IMR-90 (cell line): ENCODE data around the gene DRAXIN. TPM values are rescaled to one million over a fixed set of nuclear protein-coding genes. Genes with fewer than 3 reads are reported as not detected.
A peak's percentile ranks its signal among the peaks of the same experiment; 100 is the strongest.

Experiments used
- ATAC-seq: fragments of 200-7000 bp; cut with Tn5 transposase; 2 replicates; pipeline ENCODE4 v1.9.1; 2020; ENCODE audit warnings: low read depth, mild to moderate bottlenecking, moderate library complexity
- BruUV-seq: library from RNA; stranded (reverse); fragments of 400-500 nt; replicated peaks from 2 replicates; lab custom pipeline; 2021; lab: Mats Ljungman, UMichigan
- CTCF ChIA-PET: fragments of 300-600 bp; formaldehyde crosslinking; extraction: SDS; loops from one replicate; lab custom pipeline; 2021; ENCODE audit warnings: antibody characterized with exemption; lab: Yijun Ruan, JAX
- POLR2A ChIA-PET: fragments of 300-600 bp; sonication (Branson Sonifier 250); formaldehyde crosslinking; loops from one replicate; lab custom pipeline; 2022; ENCODE audit warnings: antibody characterized with exemption; ENCODE audit not compliant: unreplicated experiment; lab: Charles Lee
- DNase-seq: peaks from one replicate; pipeline ENCODE4 v3.0.0; 2013
- H2AFZ ChIP-seq: replicated peaks from 2 replicates; pipeline ENCODE3; 2013; ENCODE audit warnings: low read length, mild to moderate bottlenecking; ENCODE audit not compliant: poor library complexity
- H2AK5ac ChIP-seq: 2 replicates; pipeline ENCODE4 v1.6.1; 2013; ENCODE audit warnings: low read depth, low read length, inconsistent platforms
- H2AK9ac ChIP-seq: replicated peaks from 2 replicates; pipeline ENCODE3; 2013; ENCODE audit warnings: mild to moderate bottlenecking, low read depth, low read length, moderate library complexity; ENCODE audit not compliant: poor library complexity
- H2BK120ac ChIP-seq: 2 replicates; pipeline ENCODE4 v1.6.1; 2013; ENCODE audit warnings: low read depth, low read length, inconsistent platforms
- H2BK15ac ChIP-seq: 3 replicates; pipeline ENCODE4 v1.6.1; 2013; ENCODE audit warnings: low read depth, low read length, inconsistent platforms
- H2BK20ac ChIP-seq: 2 replicates; pipeline ENCODE4 v1.6.1; 2013; ENCODE audit warnings: low read depth, mild to moderate bottlenecking, inconsistent platforms, low read length, moderate library complexity
- H2BK5ac ChIP-seq: 2 replicates; pipeline ENCODE4 v1.6.1; 2013; ENCODE audit warnings: mild to moderate bottlenecking, low read depth, low read length, inconsistent platforms; ENCODE audit not compliant: poor library complexity, severe bottlenecking
- H3K14ac ChIP-seq: replicated peaks from 2 replicates; pipeline ENCODE4 v1.6.1; 2013; ENCODE audit warnings: low read depth, low read length, inconsistent platforms
- H3K18ac ChIP-seq: 2 replicates; pipeline ENCODE4 v1.6.1; 2013; ENCODE audit warnings: low read depth, low read length, control low read depth
- H3K23ac ChIP-seq: 2 replicates; pipeline ENCODE4 v1.6.1; 2013; ENCODE audit warnings: low read depth, low read length, inconsistent platforms
- H3K27ac ChIP-seq: 2 replicates; pipeline ENCODE4 v1.5.1; 2013; ENCODE audit warnings: mild to moderate bottlenecking, control low read depth, low read length; ENCODE audit not compliant: insufficient read depth
- H3K27me3 ChIP-seq: 2 replicates; pipeline ENCODE4 v1.6.1; 2013; ENCODE audit warnings: low read length; ENCODE audit not compliant: control insufficient read depth, insufficient read depth
- H3K36me3 ChIP-seq: 2 replicates; pipeline ENCODE4 v1.6.1; 2013; ENCODE audit warnings: low read length, mixed read lengths; ENCODE audit not compliant: control insufficient read depth, insufficient read depth
- H3K4ac ChIP-seq: 2 replicates; pipeline ENCODE4 v1.6.1; 2013; ENCODE audit warnings: low read depth, low read length, inconsistent platforms
- H3K4me1 ChIP-seq: 2 replicates; pipeline ENCODE4 v1.6.1; 2013; ENCODE audit warnings: low read length, mixed read lengths; ENCODE audit not compliant: control insufficient read depth, insufficient read depth
- H3K4me2 ChIP-seq: 2 replicates; pipeline ENCODE4 v1.6.1; 2013; ENCODE audit warnings: low read depth, mild to moderate bottlenecking, control low read depth, low read length, moderate library complexity
- H3K4me3 ChIP-seq: 2 replicates; pipeline ENCODE4 v1.5.1; 2013; ENCODE audit warnings: low read depth, mild to moderate bottlenecking, control low read depth, low read length, moderate library complexity; ENCODE audit not compliant: insufficient read depth
- H3K56ac ChIP-seq: 2 replicates; pipeline ENCODE4 v1.6.1; 2013; ENCODE audit warnings: low read length, inconsistent platforms; ENCODE audit not compliant: insufficient read depth; ENCODE audit errors: extremely low read depth
- H3K79me1 ChIP-seq, 2 experiments: 2 replicates each; pipeline ENCODE4 v1.6.1; 2013; ENCODE audit warnings: low read length in 2 of 2, inconsistent platforms in 1 of 2, low read depth in 1 of 2
- H3K9ac ChIP-seq: 2 replicates; pipeline ENCODE4 v1.6.1; 2013; ENCODE audit warnings: low read depth, low read length, control low read depth
- H3K9me1 ChIP-seq: 2 replicates; pipeline ENCODE4 v1.6.1; 2013; ENCODE audit warnings: low read length, inconsistent platforms; ENCODE audit not compliant: insufficient read depth
- H3K9me3 ChIP-seq: 2 replicates; pipeline ENCODE4 v1.6.1; 2013; ENCODE audit warnings: low read length; ENCODE audit not compliant: control insufficient read depth, insufficient read depth
- H4K20me1 ChIP-seq: 2 replicates; pipeline ENCODE4 v1.6.1; 2013; ENCODE audit warnings: low read length, inconsistent platforms; ENCODE audit not compliant: insufficient read depth
- H4K5ac ChIP-seq: 2 replicates; pipeline ENCODE4 v1.6.1; 2013; ENCODE audit warnings: mild to moderate bottlenecking, low read depth, low read length, control low read depth
- H4K8ac ChIP-seq, 2 experiments: 2 replicates each; pipeline ENCODE4 v1.6.1; 2013; ENCODE audit warnings: low read depth in 2 of 2, low read length in 2 of 2, control low read depth in 1 of 2, inconsistent platforms in 1 of 2
- H4K91ac ChIP-seq: 2 replicates; pipeline ENCODE4 v1.6.1; 2013; ENCODE audit warnings: low read depth, low read length, inconsistent platforms; ENCODE audit not compliant: insufficient read depth
- BHLHE40 ChIP-seq: fragments of 150-350 bp; IDR thresholded peaks from 2 replicates; pipeline ENCODE4 v1.6.1; 2016; ENCODE audit warnings: mild to moderate bottlenecking, low read depth, low read length
- CEBPB ChIP-seq: IDR thresholded peaks from 2 replicates; pipeline ENCODE4 v1.6.1; 2012; ENCODE audit warnings: low read depth, low read length, improper control_type of control experiment
- CHD1 ChIP-seq: IDR thresholded peaks from 2 replicates; pipeline ENCODE4 v1.6.1; 2012; ENCODE audit warnings: low read depth, low read length, improper control_type of control experiment
- CTCF ChIP-seq: conservative IDR thresholded peaks from 2 replicates; pipeline ENCODE4 v1.5.1; 2012; ENCODE audit warnings: mild to moderate bottlenecking, low read depth, low read length, improper control_type of control experiment
- ELK1 ChIP-seq: fragments of 150-350 bp; IDR thresholded peaks from 2 replicates; pipeline ENCODE4 v1.6.1; 2016; ENCODE audit warnings: low read depth, mild to moderate bottlenecking, low read length, moderate library complexity, borderline replicate concordance
- FOS ChIP-seq: fragments of 150-350 bp; IDR thresholded peaks from 2 replicates; pipeline ENCODE4 v1.6.1; 2016; ENCODE audit warnings: low read depth, low read length
- MAFK ChIP-seq: IDR thresholded peaks from 2 replicates; pipeline ENCODE4 v1.6.1; 2012; ENCODE audit warnings: low read depth, low read length, improper control_type of control experiment
- MAZ ChIP-seq: IDR thresholded peaks from 2 replicates; pipeline ENCODE4 v1.6.1; 2012; ENCODE audit warnings: low read depth, mild to moderate bottlenecking, low read length, improper control_type of control experiment, moderate library complexity, borderline replicate concordance
- NFE2L2 ChIP-seq: fragments of 150-350 bp; IDR thresholded peaks from 2 replicates; pipeline ENCODE4 v1.6.1; 2016; ENCODE audit warnings: low read depth, mild to moderate bottlenecking, low read length
- POLR2A ChIP-seq: IDR thresholded peaks from 2 replicates; pipeline ENCODE4 v1.6.1; 2012; ENCODE audit warnings: mild to moderate bottlenecking, low read depth, low read length
- RAD21 ChIP-seq: IDR thresholded peaks from 2 replicates; pipeline ENCODE4 v1.6.1; 2012; ENCODE audit warnings: low read length, improper control_type of control experiment
- RCOR1 ChIP-seq: IDR thresholded peaks from 2 replicates; pipeline ENCODE4 v1.6.1; 2012; ENCODE audit warnings: mild to moderate bottlenecking, low read length, improper control_type of control experiment; ENCODE audit not compliant: insufficient replicate concordance
- RFX5 ChIP-seq: IDR thresholded peaks from 2 replicates; pipeline ENCODE4 v1.8.0; 2012; ENCODE audit warnings: low read depth, mild to moderate bottlenecking, low read length, moderate library complexity
- SMC3 ChIP-seq: fragments of 150-350 bp; IDR thresholded peaks from 2 replicates; pipeline ENCODE4 v1.6.1; 2016; ENCODE audit warnings: low read depth, mild to moderate bottlenecking, antibody characterized with exemption, low read length, moderate library complexity
- WGBS, 2 experiments: methylation state at CpG; one replicate each; pipeline versions ENCODE4 v1.1.5 to v1.1.7; 2013; ENCODE audit warnings: missing lambda C conversion rate in 2 of 2; ENCODE audit not compliant: insufficient read length in 1 of 2; ENCODE audit errors: extremely low coverage in 2 of 2; 5-methylcytosine and 5-hydroxymethylcytosine counted together
- dilution Hi-C: fragments of 300-500 bp; cut with HindIII; formaldehyde crosslinking; loops from one replicate; pipeline ENCODE4 v1.14.3; 2018; ENCODE audit warnings: low sequenced_read_pairs; ENCODE audit not compliant: unreplicated experiment
- in situ Hi-C: fragments of 300-500 bp; cut with MboI; formaldehyde crosslinking; loops from 3 replicates; pipeline ENCODE4 v1.14.3; 2019; ENCODE audit warnings: low sequenced_read_pairs, inconsistent platforms, mixed read lengths
- intact Hi-C: fragments of 100-400 bp; cut with micrococcal nuclease; formaldehyde crosslinking; loops from 2 replicates; pipeline ENCODE4 v1.10.0; 2022
- polyA plus RNA-seq, 3 experiments: library from polyadenylated mRNA; depleted of rRNA; stranded (reverse); fragments of >200 nt; gene quantifications; 2 replicates each; pipeline ENCODE4 v1.2.3, GENCODE V29; 2012; ENCODE audit warnings: low replicate concordance in 1 of 3
- total RNA-seq: library from RNA; depleted of rRNA; stranded (reverse); fragments of >200 nt; gene quantifications from 2 replicates; pipeline ENCODE4 v1.2.3, GENCODE V29; 2012

Gene DRAXIN
- total and polyA plus RNA-seq, 2 of the 4 experiments (the other 2 are of a cell fraction) = under 0.01 to 0.02 TPM

- POLR2A ChIA-PET = interaction anchor here (1.0 kb wide), 1 partner anchor 9 kb away, joined by 3 read pairs; the partner anchor contains the start of gene FBXO6
- H2AK5ac ChIP-seq = no peak overlapping the region
- TF ChIP-seq MAZ (no peak), POLR2A (no peak), RAD21 (no peak), RCOR1 (no peak), FOS (no peak), CEBPB (no peak), CHD1 (no peak), BHLHE40 (no peak), ELK1 (no peak), RFX5 (no peak), SMC3 (no peak), CTCF (no peak), MAFK (no peak), NFE2L2 (no peak)
These were observed 36.3 kb upstream of the DRAXIN start for GRCh38 chr1:11654939-11655808.

More at GRCh38 chr1:11654939-11655808, 36.3 kb upstream of the DRAXIN start:
- H3K23ac ChIP-seq = no peak overlapping the region
- H2BK20ac ChIP-seq = no peak overlapping the region
- dilution Hi-C loops (no loop called here), in situ Hi-C loops (loop anchor here (5.0 kb wide), 1 partner anchor 62 kb away; no protein-coding TSS in a partner anchor), intact Hi-C loops (loop anchor here (10.0 kb wide), 1 partner anchor 250 kb away; no protein-coding TSS in a partner anchor)
- no peak for DNase-seq
- no peak overlapping the region for H3K56ac ChIP-seq
- ATAC-seq = peak; percentile 42
- no peak overlapping the region for H2BK120ac ChIP-seq
- H2BK5ac ChIP-seq = no peak overlapping the region
- H3K18ac ChIP-seq = no peak overlapping the region; the same call in 1 of the 2 replicates
- peak overlapping the region; percentile 84 for H3K9ac ChIP-seq
- H3K27me3 ChIP-seq = peaks cover 6% of the 10 kb centered on the region; the same call in 1 of the 2 replicates
- WGBS, 2 experiments = 9% methylated on average over 10 of the region's 45 CpGs; no CpG with 5 or more reads in 1 of the 2 experiments
- H3K14ac ChIP-seq = peak overlapping the region; percentile 59; the same call in 1 of the 2 replicates
- no peak overlapping the region; the same call in 1 of the 2 replicates for H3K27ac ChIP-seq
- no peaks in the 10 kb centered on the region for H3K9me1 ChIP-seq
- no peaks in the 10 kb centered on the region for H3K9me3 ChIP-seq
- peak overlapping the region in 1 of 2 experiments; percentile 63; a peak in 1 of 4 replicates for H4K8ac ChIP-seq
- H2AFZ ChIP-seq = peak overlapping the region; percentile 83
- no peak overlapping the region for H2BK15ac ChIP-seq
- 0 out of 2 replicates have a peak overlapping the region, but pooled peaks have one; percentile 35 for H4K5ac ChIP-seq
- peak overlapping the region; percentile 96 for H3K4me2 ChIP-seq
- no peaks in the 10 kb centered on the region for H3K4me1 ChIP-seq
- peaks cover 0 to 4% of the 10 kb centered on the region in 2 experiments; a peak in 1 of 4 replicates for H3K79me1 ChIP-seq
- peak overlapping the region; percentile 39; the same call in 1 of the 2 replicates for H3K4ac ChIP-seq
- H4K20me1 ChIP-seq = no peaks in the 10 kb centered on the region
- peaks cover 11% of the 10 kb centered on the region; the same call in 1 of the 2 replicates for H3K36me3 ChIP-seq
- CTCF ChIA-PET = interaction anchor here (0.7 to 1.0 kb wide), 2 partner anchors 9 to 10 kb away, joined by 3 read pairs; partner anchors contain the start of gene FBXO6
- peak overlapping the region; percentile 89 for H3K4me3 ChIP-seq
- peak overlapping the region; percentile 52 for H2AK9ac ChIP-seq
- BruUV-seq = no TSS peak
- no peak overlapping the region for H4K91ac ChIP-seq
